AG09319 (cell line): ENCODE results near the gene AUTS2.

Experiments used
- DNase-seq: peaks from one replicate; pipeline ENCODE4 v3.0.0-alpha.2; 2010; ENCODE audit warnings: low read depth; ENCODE audit errors: extremely low read depth
- TF ChIP-seq, protein P1 (sequence below): IDR thresholded peaks from 2 replicates; pipeline ENCODE4 v1.5.1; 2011; ENCODE audit warnings: low read depth, mild to moderate bottlenecking, inconsistent platforms, low read length, moderate library complexity

AUTS2 gene

DNA sequence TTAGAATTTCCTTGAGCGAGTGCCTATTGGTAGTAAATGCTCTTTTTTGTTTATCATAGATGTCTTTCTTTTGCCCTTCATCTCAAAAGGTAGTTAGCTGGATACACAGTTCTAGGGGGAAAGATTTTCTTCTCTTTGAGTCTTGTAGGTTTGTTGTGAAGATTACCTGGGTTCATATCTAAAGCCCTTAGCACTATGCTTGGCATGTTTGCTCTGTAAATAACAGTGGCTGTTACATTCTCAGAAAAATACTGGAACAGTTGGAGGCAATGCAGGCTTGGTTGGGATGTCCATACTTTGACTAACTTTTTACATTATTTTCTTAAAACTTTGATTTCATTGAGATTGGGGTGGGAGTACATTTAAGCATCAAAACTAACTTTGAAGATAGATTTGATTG is 144.0 kb downstream of the AUTS2 start:
- TF ChIP-seq, protein P1, sequence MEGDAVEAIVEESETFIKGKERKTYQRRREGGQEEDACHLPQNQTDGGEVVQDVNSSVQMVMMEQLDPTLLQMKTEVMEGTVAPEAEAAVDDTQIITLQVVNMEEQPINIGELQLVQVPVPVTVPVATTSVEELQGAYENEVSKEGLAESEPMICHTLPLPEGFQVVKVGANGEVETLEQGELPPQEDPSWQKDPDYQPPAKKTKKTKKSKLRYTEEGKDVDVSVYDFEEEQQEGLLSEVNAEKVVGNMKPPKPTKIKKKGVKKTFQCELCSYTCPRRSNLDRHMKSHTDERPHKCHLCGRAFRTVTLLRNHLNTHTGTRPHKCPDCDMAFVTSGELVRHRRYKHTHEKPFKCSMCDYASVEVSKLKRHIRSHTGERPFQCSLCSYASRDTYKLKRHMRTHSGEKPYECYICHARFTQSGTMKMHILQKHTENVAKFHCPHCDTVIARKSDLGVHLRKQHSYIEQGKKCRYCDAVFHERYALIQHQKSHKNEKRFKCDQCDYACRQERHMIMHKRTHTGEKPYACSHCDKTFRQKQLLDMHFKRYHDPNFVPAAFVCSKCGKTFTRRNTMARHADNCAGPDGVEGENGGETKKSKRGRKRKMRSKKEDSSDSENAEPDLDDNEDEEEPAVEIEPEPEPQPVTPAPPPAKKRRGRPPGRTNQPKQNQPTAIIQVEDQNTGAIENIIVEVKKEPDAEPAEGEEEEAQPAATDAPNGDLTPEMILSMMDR: no peak

DNA sequence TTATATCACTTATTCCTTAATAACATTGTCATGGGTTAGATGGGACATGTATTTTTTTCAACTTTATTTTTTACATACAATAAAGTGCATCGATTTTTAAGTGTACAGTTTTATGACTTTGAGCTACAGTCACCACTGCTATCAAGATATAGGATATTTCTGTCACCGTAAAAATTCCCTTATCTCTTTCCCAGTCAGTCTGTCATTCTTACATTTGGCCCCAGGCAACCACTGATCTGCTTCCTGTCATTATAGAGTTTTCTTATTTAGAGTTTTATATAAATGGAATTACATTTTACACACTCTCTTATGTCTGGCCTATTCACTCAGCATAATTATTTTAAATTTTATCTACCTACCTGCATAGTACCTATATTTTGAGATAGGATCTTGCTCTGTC is 145.2 kb downstream of the AUTS2 start:
- TF ChIP-seq, protein P1: no peak
- no peak for DNase-seq

More for the DNA sequence above, 144.0 kb downstream of the AUTS2 start:
- no peak for DNase-seq

DNA sequence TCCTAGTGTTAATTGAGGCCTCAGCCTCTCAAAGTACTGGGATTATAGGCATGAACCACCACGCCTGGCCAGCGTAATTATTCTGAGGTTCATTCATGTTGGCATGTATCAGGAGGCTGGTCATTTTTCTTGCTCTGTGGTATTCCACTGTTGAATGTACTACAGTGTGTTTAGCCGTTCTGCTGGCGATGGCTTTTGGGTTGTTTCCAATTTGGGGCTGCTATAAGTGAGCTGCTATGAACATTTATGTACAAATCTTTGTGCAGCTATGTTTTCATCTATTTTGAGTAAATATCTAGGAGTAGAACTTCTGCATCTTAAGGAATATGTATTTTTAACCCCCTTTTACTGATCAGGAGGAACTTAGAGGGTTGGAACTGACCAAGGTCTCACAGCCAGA is 145.8 kb downstream of the AUTS2 start:
- TF ChIP-seq, protein P1: no peak
- DNase-seq: no peak

DNA sequence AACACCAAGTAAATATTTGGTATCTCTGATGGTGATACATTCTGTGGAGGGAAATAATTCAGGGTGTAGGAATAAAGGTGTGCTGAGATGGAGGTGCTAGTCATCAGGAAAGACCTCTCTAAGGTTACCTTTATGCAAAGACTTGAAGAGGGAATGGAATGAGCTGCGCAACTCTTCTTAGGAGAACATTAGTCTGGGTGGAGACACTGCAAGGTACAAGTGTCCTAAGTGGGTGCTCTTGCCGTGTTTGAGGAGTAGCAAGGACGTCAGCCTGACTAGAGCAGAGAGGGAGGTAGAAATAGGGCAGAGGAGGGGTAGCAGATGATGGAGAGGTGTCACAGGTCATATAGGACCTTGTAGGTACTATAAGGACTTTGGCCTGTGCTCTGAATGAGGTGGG is 148.1 kb downstream of the AUTS2 start:
- DNase-seq: no peak
- TF ChIP-seq, protein P1: no peak

DNA sequence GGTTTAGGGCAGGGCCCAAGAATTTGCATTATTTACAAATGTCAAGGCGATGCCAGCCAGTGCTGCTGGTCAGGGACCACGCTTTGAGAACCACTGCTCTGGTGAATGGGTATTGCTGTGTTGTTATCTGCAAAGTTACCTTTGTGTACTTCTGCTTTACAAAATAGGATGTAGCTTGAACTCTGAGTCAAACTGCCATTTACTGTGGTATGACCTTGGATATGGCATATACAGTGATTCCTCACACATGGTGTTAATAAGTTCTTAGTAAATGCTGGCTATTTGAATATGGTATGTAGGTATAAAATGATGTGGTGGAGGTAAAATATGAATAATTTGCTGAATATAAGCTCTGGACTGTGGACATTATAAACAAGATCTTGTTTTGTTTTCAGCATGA is 148.9 kb downstream of the AUTS2 start:
- no peak for DNase-seq
- TF ChIP-seq, protein P1: no peak

DNA sequence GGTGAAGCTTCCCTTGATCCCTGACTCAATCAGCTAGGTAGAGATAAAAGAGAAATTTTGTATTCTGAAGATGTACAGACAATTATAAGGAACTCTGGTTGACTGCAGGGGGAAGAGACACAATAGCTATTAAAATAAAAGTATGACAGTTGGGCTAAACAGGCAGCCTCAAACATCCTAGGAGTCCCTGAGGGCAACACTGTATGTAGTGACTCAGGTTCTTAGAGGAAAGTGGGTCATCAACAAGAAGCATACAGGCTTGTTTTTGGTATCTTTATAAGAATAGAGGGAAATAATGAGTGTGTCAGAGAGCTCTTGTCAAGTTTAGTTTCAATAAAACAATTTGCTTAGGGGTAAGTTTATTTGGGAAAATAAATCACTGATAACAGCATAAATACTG is 150.3 kb downstream of the AUTS2 start:
- TF ChIP-seq, protein P1: no peak
- DNase-seq: no peak

DNA sequence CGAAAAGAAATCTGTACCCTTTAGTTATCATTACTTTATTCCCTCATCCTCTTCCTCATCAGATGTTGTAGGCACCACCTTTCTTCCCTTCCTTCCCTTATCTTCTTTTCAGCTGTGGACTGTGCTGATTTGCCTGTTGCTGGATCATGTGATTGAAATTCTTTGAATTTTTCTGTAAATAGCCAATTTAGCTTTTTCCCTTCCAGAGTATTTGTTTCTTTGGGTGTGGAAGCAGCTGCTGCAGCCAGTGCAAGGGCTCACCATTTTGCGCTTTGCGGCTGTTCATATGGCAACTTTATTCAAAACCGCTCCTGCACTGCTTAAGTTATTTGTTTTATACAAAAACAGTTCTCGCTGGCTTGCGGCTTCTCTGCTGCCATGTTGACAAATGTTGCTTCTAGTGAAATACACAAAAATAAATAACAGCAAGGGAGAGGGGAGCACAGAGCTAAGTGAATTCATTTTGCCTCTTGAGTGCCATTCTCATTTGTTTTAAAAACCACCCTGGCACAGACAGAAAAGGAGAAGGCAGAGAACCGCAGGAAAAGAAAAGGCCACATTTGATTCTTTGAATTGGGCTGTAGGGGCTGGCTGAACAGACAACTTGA is 151.2 kb downstream of the AUTS2 start:
- DNase-seq: no peak

More for the DNA sequence above, 151.2 kb downstream of the AUTS2 start:
- TF ChIP-seq, protein P1: no peak
